GM18517 (cell line): ENCODE data around the gene FGF23.
A peak's percentile ranks its signal among the peaks of the same experiment; 100 is the strongest.

Experiments used
- ATAC-seq: cut with Tn5 transposase; IDR thresholded peaks from one replicate; pipeline ENCODE4 v1.9.1; 2021; ENCODE audit warnings: mild to moderate bottlenecking, moderate library complexity; ENCODE audit not compliant: unreplicated experiment

Gene FGF23

GRCh38 chr12:4386801-4387200 lies 7.3 kb upstream of the FGF23 start:
- ATAC-seq = no peak

- no peak for ATAC-seq
Measured at GRCh38 chr12:4383304-4383865, 3.9 kb upstream of the FGF23 start.

GRCh38 chr12:4380332-4380731 lies 820 bp upstream of the FGF23 start:
- ATAC-seq = no peak

GRCh38 chr12:4378772-4379171 lies 740 bp downstream of the FGF23 start:
- no peak for ATAC-seq

- ATAC-seq = no peak
Measured at GRCh38 chr12:4375449-4375848, 4.1 kb downstream of the FGF23 start.

- ATAC-seq = no peak
Measured at GRCh38 chr12:4372653-4373052, 6.9 kb downstream of the FGF23 start.

GRCh38 chr12:4370265-4370664 lies 9.2 kb downstream of the FGF23 start:
- ATAC-seq = no peak

- no peak for ATAC-seq
Measured at GRCh38 chr12:4369548-4369947, 10.0 kb downstream of the FGF23 start.

GRCh38 chr12:4366090-4366489 lies 13.4 kb downstream of the FGF23 start:
- ATAC-seq = no peak

- ATAC-seq = no peak
Measured at GRCh38 chr12:4356041-4356327, 23.5 kb downstream of the FGF23 start.

GRCh38 chr12:4355156-4356040 lies 24.1 kb downstream of the FGF23 start:
- no peak for ATAC-seq

GRCh38 chr12:4353785-4354208 lies 25.7 kb downstream of the FGF23 start:
- ATAC-seq = no peak

- ATAC-seq = no peak
Measured at GRCh38 chr12:4346931-4347330, 32.6 kb downstream of the FGF23 start.

- no peak for ATAC-seq
Measured at GRCh38 chr12:4331842-4332241, 47.7 kb downstream of the FGF23 start.

GRCh38 chr12:4331221-4331620 lies 48.3 kb downstream of the FGF23 start:
- ATAC-seq = no peak

GRCh38 chr12:4330203-4330602 lies 49.3 kb downstream of the FGF23 start:
- no peak for ATAC-seq

GRCh38 chr12:4327293-4327692 lies 52.2 kb downstream of the FGF23 start:
- ATAC-seq = no peak

GRCh38 chr12:4325966-4326365 lies 53.5 kb downstream of the FGF23 start:
- no peak for ATAC-seq

- ATAC-seq = no peak
Measured at GRCh38 chr12:4324366-4324765, 55.1 kb downstream of the FGF23 start.

- ATAC-seq = no peak
Measured at GRCh38 chr12:4323396-4323795, 56.1 kb downstream of the FGF23 start.

GRCh38 chr12:4322726-4323125 lies 56.8 kb downstream of the FGF23 start:
- no peak for ATAC-seq

GRCh38 chr12:4320853-4321701 lies 58.4 kb downstream of the FGF23 start, which contains the start of gene TIGAR:
Gene TIGAR (plus strand): TSS chr12:4321213. CDS start chr12:4321272, 59 bp downstream.
- ATAC-seq = peak; percentile 87
